Kidney tubule cell (primary cell): ENCODE data around the gene NLGN1.

ENCODE experiments used
- DNase-seq: peaks from one replicate; pipeline ENCODE4 v3.0.0-alpha.2; 2018; ENCODE audit warnings: low spot score

NLGN1 gene

GRCh38 chr3:173988909-173989308, 591.4 kb downstream of the NLGN1 start:
- no peak for DNase-seq

- no peak for DNase-seq
These were observed 594.9 kb downstream of the NLGN1 start for GRCh38 chr3:173992416-173992815.

GRCh38 chr3:173993299-173993698, 595.8 kb downstream of the NLGN1 start:
- peak; percentile 63 for DNase-seq

GRCh38 chr3:174000675-174001074, 603.1 kb downstream of the NLGN1 start:
- no peak for DNase-seq

GRCh38 chr3:174002543-174002942, 605.0 kb downstream of the NLGN1 start:
- DNase-seq = no peak

- DNase-seq = no peak
These were observed 613.4 kb downstream of the NLGN1 start for GRCh38 chr3:174010907-174011306.

- peak; percentile 76 for DNase-seq
These were observed 618.6 kb downstream of the NLGN1 start for GRCh38 chr3:174016186-174016585.

- no peak for DNase-seq
These were observed 622.6 kb downstream of the NLGN1 start for GRCh38 chr3:174020156-174020555.

GRCh38 chr3:174023421-174023820, 625.9 kb downstream of the NLGN1 start:
- DNase-seq = no peak

GRCh38 chr3:174028673-174029072, 631.1 kb downstream of the NLGN1 start:
- no peak for DNase-seq

- DNase-seq = no peak
These were observed 637.9 kb downstream of the NLGN1 start for GRCh38 chr3:174035328-174035886.

GRCh38 chr3:174046311-174046710, 648.8 kb downstream of the NLGN1 start:
- DNase-seq = no peak

GRCh38 chr3:174049472-174049871, 651.9 kb downstream of the NLGN1 start:
- no peak for DNase-seq

- no peak for DNase-seq
These were observed 653.6 kb downstream of the NLGN1 start for GRCh38 chr3:174051191-174051590.

GRCh38 chr3:174058804-174059203, 661.3 kb downstream of the NLGN1 start:
- no peak for DNase-seq

- no peak for DNase-seq
These were observed 662.9 kb downstream of the NLGN1 start for GRCh38 chr3:174060431-174060830.

GRCh38 chr3:174061162-174061561, 663.6 kb downstream of the NLGN1 start:
- DNase-seq = no peak

GRCh38 chr3:174061731-174062130, 664.2 kb downstream of the NLGN1 start:
- DNase-seq = no peak

- DNase-seq = no peak
These were observed 665.4 kb downstream of the NLGN1 start for GRCh38 chr3:174062923-174063322.

GRCh38 chr3:174068035-174068434, 670.5 kb downstream of the NLGN1 start:
- DNase-seq = no peak

GRCh38 chr3:174072675-174073074, 675.1 kb downstream of the NLGN1 start:
- peak; percentile 6 for DNase-seq

GRCh38 chr3:174083706-174084105, 686.2 kb downstream of the NLGN1 start:
- DNase-seq = no peak

GRCh38 chr3:174089592-174089991, 692.0 kb downstream of the NLGN1 start:
- DNase-seq = no peak

- no peak for DNase-seq
These were observed 697.1 kb downstream of the NLGN1 start for GRCh38 chr3:174094669-174095068.

- DNase-seq = no peak
These were observed 700.1 kb downstream of the NLGN1 start for GRCh38 chr3:174097686-174098085.
